SK-N-SH (cell line): ENCODE measurements around the gene PHC3. TPM values are rescaled to one million over a fixed set of nuclear protein-coding genes. Genes with fewer than 3 reads are reported as not detected.

Source experiments
- CTCF ChIA-PET: fragments of 300-600, 350-600 bp; formaldehyde crosslinking; extraction: SDS; loops from one replicate; lab custom pipeline; 2021; lab: Yijun Ruan, JAX
- POLR2A ChIA-PET: fragments of 350-600 bp; sonication (Branson Sonifier 250); formaldehyde crosslinking; extraction: SDS; loops from one replicate; lab custom pipeline; 2020; ENCODE audit warnings: antibody characterized with exemption, inconsistent platforms; lab: Yijun Ruan, JAX
- DNase-seq: peaks from one replicate; pipeline ENCODE4 v3.0.0; 2012
- H2AFZ ChIP-seq: fragments of 200-600 bp; sonication (generic); 2 replicates; pipeline ENCODE4 v1.8.1; 2016; ENCODE audit warnings: antibody characterized with exemption, mild to moderate bottlenecking, low read depth
- H3F3A ChIP-seq: fragments of 200-600 bp; sonication (generic); replicated peaks from 2 replicates; pipeline ENCODE3; 2016; ENCODE audit warnings: antibody characterized with exemption, mild to moderate bottlenecking; ENCODE audit not compliant: insufficient read depth
- H3K27ac ChIP-seq, 2 experiments: fragments of 200-500 bp in 1 of 2; fragments of 200-600 bp in 1 of 2; sonication (Bioruptor generic) in 1 of 2; sonication (generic), shearing (Covaris generic) in 1 of 2; 2 replicates each; pipeline versions ENCODE4 v1.5.1 to v1.6.1; 2014 to 2016; ENCODE audit warnings: low read depth in 2 of 2, inconsistent platforms in 1 of 2, low read length in 1 of 2, mild to moderate bottlenecking in 1 of 2, mixed read lengths in 1 of 2
- H3K27me3 ChIP-seq: fragments of 200-600 bp; sonication (generic), shearing (Covaris generic); 2 replicates; pipeline ENCODE4 v1.6.1; 2016; ENCODE audit warnings: mixed run types; ENCODE audit not compliant: insufficient read depth
- H3K36me3 ChIP-seq, 2 experiments: fragments of 200-500 bp in 1 of 2; fragments of 200-600 bp in 1 of 2; sonication (Bioruptor generic) in 1 of 2; sonication (generic) in 1 of 2; replicated peaks in 1 of 2; 2 replicates each; pipeline versions ENCODE3 to v1.5.1; 2014 to 2016; ENCODE audit warnings: low read length in 1 of 2, mild to moderate bottlenecking in 1 of 2; ENCODE audit not compliant: insufficient read depth in 2 of 2, control insufficient read depth in 1 of 2
- H3K4me1 ChIP-seq, 2 experiments: fragments of 200-500 bp in 1 of 2; fragments of 200-600 bp in 1 of 2; sonication (Bioruptor generic) in 1 of 2; sonication (generic), shearing (Covaris generic) in 1 of 2; 2 replicates each; pipeline versions ENCODE4 v1.5.1 to v1.6.1; 2014 to 2016; ENCODE audit warnings: low read depth in 1 of 2, low read length in 1 of 2, mixed run types in 1 of 2; ENCODE audit not compliant: insufficient read depth in 2 of 2, control insufficient read depth in 1 of 2
- H3K4me2 ChIP-seq: fragments of 200-600 bp; sonication (generic), shearing (Covaris generic); 2 replicates; pipeline ENCODE4 v1.6.1; 2017; ENCODE audit warnings: mixed run types
- H3K4me3 ChIP-seq, 2 experiments: fragments of 200-500 bp in 1 of 2; fragments of 200-600 bp in 1 of 2; sonication (Bioruptor generic) in 1 of 2; sonication (generic), shearing (Covaris generic) in 1 of 2; 2 replicates each; pipeline versions ENCODE4 v1.5.1 to v1.8.1; 2014 to 2016; ENCODE audit warnings: low read depth in 2 of 2, inconsistent platforms in 1 of 2, low read length in 1 of 2, mild to moderate bottlenecking in 1 of 2, mixed read lengths in 1 of 2, moderate library complexity in 1 of 2
- H3K79me2 ChIP-seq: fragments of 200-600 bp; sonication (generic); 2 replicates; pipeline ENCODE4 v1.8.1; 2017; ENCODE audit warnings: mild to moderate bottlenecking; ENCODE audit not compliant: insufficient read depth
- H3K9ac ChIP-seq: fragments of 200-600 bp; sonication (generic); 2 replicates; pipeline ENCODE4 v1.6.1; 2017; ENCODE audit warnings: mixed run types
- H3K9me2 ChIP-seq: fragments of 200-600 bp; sonication (generic); 2 replicates; pipeline ENCODE4 v1.6.1; 2017; ENCODE audit warnings: mixed run types
- H3K9me3 ChIP-seq: fragments of 200-600 bp; sonication (generic); 2 replicates; pipeline ENCODE4 v1.6.1; 2017; ENCODE audit warnings: mixed run types, mild to moderate bottlenecking, moderate library complexity
- H4K20me1 ChIP-seq: fragments of 200-600 bp; sonication (generic); 2 replicates; pipeline ENCODE4 v1.6.1; 2017; ENCODE audit warnings: mild to moderate bottlenecking, mixed run types; ENCODE audit not compliant: insufficient read depth
- EP300 ChIP-seq, 2 experiments: IDR thresholded peaks; 2 replicates each; pipeline versions ENCODE4 v1.4.0 to v1.6.1; 2012; ENCODE audit warnings: borderline replicate concordance in 1 of 2, low read depth in 1 of 2, low read length in 1 of 2
- EZH2phosphoT487 ChIP-seq: fragments of 200-600 bp; sonication (generic); IDR thresholded peaks from 2 replicates; pipeline ENCODE4 v1.6.1; 2017; ENCODE audit warnings: low read depth, mixed run types, mild to moderate bottlenecking, antibody characterized with exemption, moderate library complexity, borderline replicate concordance
- FOSL2 ChIP-seq: IDR thresholded peaks from 2 replicates; pipeline ENCODE4 v1.4.0; 2012; ENCODE audit warnings: low read depth, mild to moderate bottlenecking, moderate library complexity, borderline replicate concordance
- FOXJ3 ChIP-seq: sonication (generic); formaldehyde crosslinking; IDR thresholded peaks from 2 replicates; pipeline ENCODE4 v1.5.1; 2020; ENCODE audit warnings: mild to moderate bottlenecking, missing genetic modification reagents
- FOXM1 ChIP-seq: IDR thresholded peaks from 2 replicates; pipeline ENCODE4 v1.4.0; 2012; ENCODE audit warnings: low read depth, mild to moderate bottlenecking
- GABPA ChIP-seq: IDR thresholded peaks from 2 replicates; pipeline ENCODE4 v1.4.0; 2012; ENCODE audit warnings: low read depth, mild to moderate bottlenecking
- GATA2 ChIP-seq: sonication (generic); formaldehyde crosslinking; IDR thresholded peaks from 2 replicates; pipeline ENCODE4 v1.5.0; 2020; ENCODE audit warnings: mild to moderate bottlenecking, missing genetic modification reagents
- MEF2A ChIP-seq: IDR thresholded peaks from 2 replicates; pipeline ENCODE4 v1.4.0; 2012; ENCODE audit warnings: low read depth, borderline replicate concordance
- NFIC ChIP-seq: IDR thresholded peaks from 2 replicates; pipeline ENCODE4 v1.4.0; 2012; ENCODE audit warnings: borderline replicate concordance
- NRF1 ChIP-seq: IDR thresholded peaks from 2 replicates; pipeline ENCODE4 v1.6.1; 2012; ENCODE audit warnings: low read depth, mild to moderate bottlenecking, low read length
- POLR2AphosphoS5 ChIP-seq: IDR thresholded peaks from 2 replicates; pipeline ENCODE4 v1.6.1; 2012; ENCODE audit warnings: low read depth, low read length
- RCOR1 ChIP-seq: fragments of 150-350 bp; IDR thresholded peaks from 2 replicates; pipeline ENCODE4 v1.6.1; 2017; ENCODE audit warnings: antibody characterized with exemption, low read length
- RFX5 ChIP-seq: IDR thresholded peaks from 2 replicates; pipeline ENCODE4 v1.6.1; 2012; ENCODE audit warnings: mild to moderate bottlenecking, improper control_type of control experiment, low read length
- RXRA ChIP-seq: IDR thresholded peaks from 2 replicates; pipeline ENCODE4 v1.4.0; 2012; ENCODE audit warnings: low read depth, mild to moderate bottlenecking, borderline replicate concordance
- SIN3A ChIP-seq: IDR thresholded peaks from 2 replicates; pipeline ENCODE4 v1.6.1; 2012; ENCODE audit warnings: low read depth, mild to moderate bottlenecking, low read length, moderate library complexity, borderline replicate concordance
- SMC3 ChIP-seq: IDR thresholded peaks from 2 replicates; pipeline ENCODE4 v1.6.1; 2012; ENCODE audit warnings: low read depth, low read length, improper control_type of control experiment
- TCF12 ChIP-seq: IDR thresholded peaks from 2 replicates; pipeline ENCODE4 v1.4.0; 2012
- TEAD4 ChIP-seq: IDR thresholded peaks from 2 replicates; pipeline ENCODE4 v1.4.0; 2012; ENCODE audit warnings: mild to moderate bottlenecking, borderline replicate concordance; ENCODE audit not compliant: insufficient read depth
- WGBS: methylation state at CpG from one replicate; pipeline ENCODE4 v1.1.6; 2017; ENCODE audit warnings: low lambda C conversion rate; 5-methylcytosine and 5-hydroxymethylcytosine counted together
- polyA plus RNA-seq, 3 experiments: library from polyadenylated mRNA; depleted of rRNA; stranded (reverse); fragments of >200 nt; gene quantifications; 2 replicates each; pipeline ENCODE4 v1.2.3, GENCODE V29; 2012
- TF ChIP-seq, protein P1 (sequence below): IDR thresholded peaks from 2 replicates; pipeline ENCODE4 v1.4.0; 2012; ENCODE audit warnings: low read depth, borderline replicate concordance
- TF ChIP-seq, protein P2 (sequence below): IDR thresholded peaks from 2 replicates; pipeline ENCODE4; 2012
- TF ChIP-seq, protein P3 (sequence below): fragments of 200-600 bp; sonication (generic); IDR thresholded peaks from 2 replicates; pipeline ENCODE4 v1.6.1; 2017; ENCODE audit warnings: antibody characterized with exemption, mild to moderate bottlenecking, moderate library complexity

The PHC3 gene
- polyA plus RNA-seq, 1 of the 3 experiments (the other 2 are of a cell fraction) = 9.2 TPM

DNA sequence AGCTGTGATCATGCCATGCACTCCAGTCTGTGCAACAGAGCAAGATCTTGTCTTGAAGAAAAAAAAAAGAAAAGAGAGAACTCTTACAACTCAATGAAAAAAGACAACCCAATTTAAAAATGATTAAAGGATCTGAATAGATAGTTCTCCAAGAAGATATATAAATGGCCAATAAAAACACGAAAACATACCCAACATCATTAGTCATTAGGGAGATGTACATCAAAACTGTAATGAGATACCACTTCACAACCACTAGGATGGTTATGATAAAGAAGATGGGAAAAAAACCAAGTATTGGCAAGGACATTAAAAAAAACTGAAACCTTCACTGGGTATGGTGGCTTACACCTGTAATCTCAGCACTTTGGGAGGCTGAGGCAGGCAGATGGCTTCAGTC is 38.3 kb upstream of the PHC3 start:
- Histone ChIP-seq H3K9me2 (no peaks in the 10 kb centered on the region), H3K27ac (no peak overlapping the region), H3K9me3 (no peaks in the 10 kb centered on the region), H2AFZ (no peak overlapping the region), H3K36me3 (no peaks in the 10 kb centered on the region), H3K27me3 (no peaks in the 10 kb centered on the region), H3K4me2 (no peak overlapping the region), H3K4me1 (no peaks in the 10 kb centered on the region), H3K9ac (no peak overlapping the region), H4K20me1 (peaks cover 6% of the 10 kb centered on the region; the same call in 1 of the 2 replicates), H3F3A (peaks cover 4% of the 10 kb centered on the region), H3K79me2 (peaks cover 24% of the 10 kb centered on the region), H3K4me3 (no peak overlapping the region)
- no peak for DNase-seq
- ChIA-PET POLR2A (no interaction called here), CTCF (interaction anchor here (0.6 kb wide), 1 partner anchor 167 kb away, joined by 3 read pairs; no protein-coding TSS in a partner anchor)
- WGBS = 50% methylated on average over 1 of the region's 1 CpG
- TF ChIP-seq TCF12 (peak; percentile 24; the same call in 1 of the 2 replicates), NRF1 (no peak), GATA2 (no peak), SMC3 (no peak), SIN3A (no peak), NFIC (peak; percentile 10; the same call in 1 of the 2 replicates), FOSL2 (no peak), TEAD4 (no peak), FOXJ3 (CRISPR knock-in tag) (no peak), FOXM1 (no peak), MEF2A (no peak), GABPA (no peak)
- TF ChIP-seq, protein P1, sequence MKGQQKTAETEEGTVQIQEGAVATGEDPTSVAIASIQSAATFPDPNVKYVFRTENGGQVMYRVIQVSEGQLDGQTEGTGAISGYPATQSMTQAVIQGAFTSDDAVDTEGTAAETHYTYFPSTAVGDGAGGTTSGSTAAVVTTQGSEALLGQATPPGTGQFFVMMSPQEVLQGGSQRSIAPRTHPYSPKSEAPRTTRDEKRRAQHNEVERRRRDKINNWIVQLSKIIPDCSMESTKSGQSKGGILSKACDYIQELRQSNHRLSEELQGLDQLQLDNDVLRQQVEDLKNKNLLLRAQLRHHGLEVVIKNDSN = no peak
- TF ChIP-seq, protein P2, sequence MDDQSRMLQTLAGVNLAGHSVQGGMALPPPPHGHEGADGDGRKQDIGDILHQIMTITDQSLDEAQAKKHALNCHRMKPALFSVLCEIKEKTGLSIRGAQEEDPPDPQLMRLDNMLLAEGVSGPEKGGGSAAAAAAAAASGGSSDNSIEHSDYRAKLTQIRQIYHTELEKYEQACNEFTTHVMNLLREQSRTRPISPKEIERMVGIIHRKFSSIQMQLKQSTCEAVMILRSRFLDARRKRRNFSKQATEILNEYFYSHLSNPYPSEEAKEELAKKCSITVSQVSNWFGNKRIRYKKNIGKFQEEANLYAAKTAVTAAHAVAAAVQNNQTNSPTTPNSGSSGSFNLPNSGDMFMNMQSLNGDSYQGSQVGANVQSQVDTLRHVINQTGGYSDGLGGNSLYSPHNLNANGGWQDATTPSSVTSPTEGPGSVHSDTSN = peak; percentile 42; the same call in 1 of the 2 replicates

DNA sequence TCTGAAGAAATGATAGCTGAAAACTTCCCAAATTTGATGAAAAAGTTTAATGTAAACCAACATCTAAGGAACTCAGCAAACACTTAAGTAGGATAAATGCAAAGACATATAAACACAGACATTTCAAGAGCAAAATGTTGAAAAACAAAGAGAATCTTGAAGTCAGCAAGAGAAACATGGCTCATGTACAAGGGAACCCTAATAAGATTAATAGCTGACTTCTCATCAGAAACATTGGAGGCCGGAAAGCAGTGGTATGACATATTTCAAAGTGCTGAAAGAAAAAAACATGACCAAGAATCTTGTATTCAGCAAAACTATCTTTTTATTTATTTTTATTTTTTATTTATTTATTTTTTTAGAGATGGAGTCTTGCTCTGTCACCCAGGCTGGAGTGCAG is 30.1 kb upstream of the PHC3 start:
- Histone ChIP-seq H3K9me3 (no peaks in the 10 kb centered on the region), H3K79me2 (no peaks in the 10 kb centered on the region), H3K4me2 (no peak overlapping the region), H3K9ac (no peak overlapping the region), H3K4me1 (no peaks in the 10 kb centered on the region), H3K36me3 (no peaks in the 10 kb centered on the region), H2AFZ (no peak overlapping the region), H3F3A (peaks cover 4% of the 10 kb centered on the region), H3K27me3 (no peaks in the 10 kb centered on the region), H3K4me3 (no peak overlapping the region), H3K27ac (no peak overlapping the region), H4K20me1 (no peaks in the 10 kb centered on the region), H3K9me2 (no peaks in the 10 kb centered on the region)
- CTCF ChIA-PET = interaction anchor here (0.6 kb wide), 1 partner anchor 13 kb away, joined by 3 read pairs; no protein-coding TSS in a partner anchor
- 81% methylated on average over 1 of the region's 1 CpG for WGBS
- no peak for DNase-seq
- POLR2A ChIA-PET = no interaction called here
- no peak for TF ChIP-seq MEF2A
- TF ChIP-seq RCOR1 = no peak
- no peak for TF ChIP-seq RXRA
- TF ChIP-seq FOSL2 = no peak
- no peak for TF ChIP-seq POLR2AphosphoS5
- TF ChIP-seq, protein P1 = no peak
- TF ChIP-seq, protein P3, sequence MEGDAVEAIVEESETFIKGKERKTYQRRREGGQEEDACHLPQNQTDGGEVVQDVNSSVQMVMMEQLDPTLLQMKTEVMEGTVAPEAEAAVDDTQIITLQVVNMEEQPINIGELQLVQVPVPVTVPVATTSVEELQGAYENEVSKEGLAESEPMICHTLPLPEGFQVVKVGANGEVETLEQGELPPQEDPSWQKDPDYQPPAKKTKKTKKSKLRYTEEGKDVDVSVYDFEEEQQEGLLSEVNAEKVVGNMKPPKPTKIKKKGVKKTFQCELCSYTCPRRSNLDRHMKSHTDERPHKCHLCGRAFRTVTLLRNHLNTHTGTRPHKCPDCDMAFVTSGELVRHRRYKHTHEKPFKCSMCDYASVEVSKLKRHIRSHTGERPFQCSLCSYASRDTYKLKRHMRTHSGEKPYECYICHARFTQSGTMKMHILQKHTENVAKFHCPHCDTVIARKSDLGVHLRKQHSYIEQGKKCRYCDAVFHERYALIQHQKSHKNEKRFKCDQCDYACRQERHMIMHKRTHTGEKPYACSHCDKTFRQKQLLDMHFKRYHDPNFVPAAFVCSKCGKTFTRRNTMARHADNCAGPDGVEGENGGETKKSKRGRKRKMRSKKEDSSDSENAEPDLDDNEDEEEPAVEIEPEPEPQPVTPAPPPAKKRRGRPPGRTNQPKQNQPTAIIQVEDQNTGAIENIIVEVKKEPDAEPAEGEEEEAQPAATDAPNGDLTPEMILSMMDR = no peak
- no peak for TF ChIP-seq EZH2phosphoT487
- no peak for TF ChIP-seq RFX5
- TF ChIP-seq EP300 (IDR thresholded peaks at IDR 0.05; ENCODE audit: borderline replicate concordance in 1 of 2, low read depth in 1 of 2, low read length in 1 of 2) = no peak
- no peak for TF ChIP-seq SMC3
- TF ChIP-seq FOXM1 = no peak
- TF ChIP-seq NRF1 = no peak
